IPS DF 19.7 (cell line): ENCODE measurements around the gene METTL26.
"Not testable (repeated sequence)": the region's sequence is repeated elsewhere in the genome, so short reads cannot be mapped to it uniquely, and the experiment has no call there.

Experiments
- DNase-seq: peaks from one replicate; pipeline ENCODE4 v3.0.0-alpha.2; 2013; ENCODE audit warnings: low read depth, low spot score

Gene METTL26

DNA sequence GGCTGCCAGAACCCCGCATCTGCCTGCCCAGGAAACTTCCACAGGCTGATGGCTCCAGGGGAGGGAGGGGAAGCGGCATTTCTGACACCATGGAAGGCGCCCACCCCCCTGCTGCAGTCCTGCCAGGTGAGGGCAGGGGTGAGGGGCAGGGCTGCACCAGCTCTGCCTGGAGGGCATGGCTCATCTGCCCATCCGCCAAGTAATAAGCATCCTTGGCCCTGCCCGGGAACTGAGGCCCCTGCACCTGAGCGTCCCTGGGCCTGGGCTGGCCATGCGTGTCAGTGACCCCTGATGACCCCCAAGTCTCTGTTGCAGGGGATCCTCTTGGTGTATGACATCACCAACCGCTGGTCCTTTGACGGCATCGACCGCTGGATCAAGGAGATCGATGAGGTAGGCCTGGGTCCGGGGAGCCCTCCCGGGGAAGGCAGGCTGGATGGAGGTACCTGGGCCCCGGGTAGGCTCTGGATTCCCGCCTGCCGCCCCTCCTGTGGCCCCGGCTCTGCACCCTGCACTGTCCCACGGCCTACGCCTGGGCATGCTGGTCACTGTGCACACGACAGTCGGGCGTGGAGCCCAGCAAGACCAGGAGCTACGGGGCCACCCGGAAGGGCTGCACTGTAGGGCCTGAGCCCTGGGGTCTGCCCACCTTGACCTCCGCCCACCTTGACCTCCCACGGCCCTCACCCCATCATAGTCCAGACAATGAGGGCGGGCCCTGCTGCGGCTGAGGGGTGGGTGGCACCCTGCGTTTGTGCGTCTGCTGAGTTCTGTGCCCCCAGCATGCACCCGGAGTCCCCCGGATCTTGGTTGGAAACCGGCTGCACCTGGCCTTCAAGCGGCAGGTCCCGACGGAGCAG is 10.8 kb downstream of the METTL26 start:
- no peak for DNase-seq

GRCh38 chr16:624526-625070 is 11.5 kb downstream of the METTL26 start:
- DNase-seq: no peak

DNA sequence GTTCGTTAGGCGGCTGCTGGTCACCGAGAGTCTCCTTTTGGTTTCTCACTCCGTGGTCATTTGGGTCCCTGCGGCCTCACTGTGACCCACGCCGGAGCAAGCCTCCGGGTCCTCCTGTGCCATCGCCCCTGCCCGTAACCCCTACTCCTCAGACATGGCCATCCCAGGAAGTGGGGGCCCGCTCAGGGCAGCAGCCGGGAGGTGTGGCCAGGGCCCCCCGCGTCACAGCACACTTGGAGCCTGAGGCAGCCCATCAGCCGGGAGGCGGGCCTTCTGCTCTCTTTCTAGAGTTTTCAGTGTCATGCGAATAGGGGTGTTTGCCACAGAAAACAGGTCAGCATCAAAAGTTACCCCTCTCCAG is 13.2 kb downstream of the METTL26 start:
- no peak for DNase-seq

DNA sequence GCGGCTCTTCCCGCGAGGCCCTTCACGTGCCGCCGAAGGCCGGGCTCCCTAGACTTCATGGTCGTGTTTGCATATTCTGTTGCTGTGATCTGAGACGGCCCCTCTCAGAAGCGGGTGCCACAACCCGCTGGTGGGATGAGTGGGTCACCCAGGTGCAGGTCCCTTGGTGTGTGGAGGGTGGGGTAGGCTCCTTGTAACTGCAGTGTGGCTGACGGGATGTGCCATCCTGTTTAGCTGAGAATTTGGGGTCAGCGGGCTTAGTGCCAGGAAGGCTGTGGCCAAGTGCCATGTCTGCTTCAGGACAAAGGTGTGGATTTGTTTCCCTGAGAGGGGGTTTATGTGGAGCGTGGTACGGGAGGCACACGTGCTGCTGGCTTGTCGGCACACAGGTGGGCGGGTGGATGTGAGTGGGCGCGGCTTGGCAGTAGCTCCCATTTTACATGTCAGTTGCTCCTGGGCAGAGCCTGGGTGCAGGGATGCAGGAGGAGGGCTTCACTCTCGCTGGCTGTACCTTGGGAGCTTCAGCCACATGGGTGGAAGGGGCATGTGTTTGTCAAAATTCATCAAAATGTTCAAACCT is 14.5 kb downstream of the METTL26 start:
- no peak for DNase-seq

- DNase-seq: no peak
Measured at GRCh38 chr16:620700-621525, 15.2 kb downstream of the METTL26 start.

GRCh38 chr16:619476-620100 is 16.5 kb downstream of the METTL26 start:
- DNase-seq: no peak

DNA sequence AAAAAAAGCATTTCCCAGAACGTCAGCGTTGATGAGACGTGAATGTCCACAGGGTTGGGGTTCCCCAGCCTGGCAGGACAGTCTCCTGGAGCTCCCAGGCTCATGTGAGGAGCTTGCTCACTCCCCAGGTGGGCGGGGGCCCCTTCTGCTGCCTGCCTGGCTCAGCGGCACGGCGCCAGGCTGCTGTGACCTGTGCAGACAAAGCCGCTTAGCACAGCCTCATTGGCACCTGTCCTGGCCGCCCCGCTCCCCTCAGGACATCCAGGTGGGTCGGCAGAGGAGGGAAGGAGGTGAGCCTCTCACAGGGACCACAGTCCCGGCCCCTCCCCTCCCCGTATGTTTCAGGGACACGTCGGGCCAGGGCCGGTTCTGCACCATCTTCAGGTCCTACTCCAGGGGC is 18.2 kb downstream of the METTL26 start:
- DNase-seq: no peak

DNA sequence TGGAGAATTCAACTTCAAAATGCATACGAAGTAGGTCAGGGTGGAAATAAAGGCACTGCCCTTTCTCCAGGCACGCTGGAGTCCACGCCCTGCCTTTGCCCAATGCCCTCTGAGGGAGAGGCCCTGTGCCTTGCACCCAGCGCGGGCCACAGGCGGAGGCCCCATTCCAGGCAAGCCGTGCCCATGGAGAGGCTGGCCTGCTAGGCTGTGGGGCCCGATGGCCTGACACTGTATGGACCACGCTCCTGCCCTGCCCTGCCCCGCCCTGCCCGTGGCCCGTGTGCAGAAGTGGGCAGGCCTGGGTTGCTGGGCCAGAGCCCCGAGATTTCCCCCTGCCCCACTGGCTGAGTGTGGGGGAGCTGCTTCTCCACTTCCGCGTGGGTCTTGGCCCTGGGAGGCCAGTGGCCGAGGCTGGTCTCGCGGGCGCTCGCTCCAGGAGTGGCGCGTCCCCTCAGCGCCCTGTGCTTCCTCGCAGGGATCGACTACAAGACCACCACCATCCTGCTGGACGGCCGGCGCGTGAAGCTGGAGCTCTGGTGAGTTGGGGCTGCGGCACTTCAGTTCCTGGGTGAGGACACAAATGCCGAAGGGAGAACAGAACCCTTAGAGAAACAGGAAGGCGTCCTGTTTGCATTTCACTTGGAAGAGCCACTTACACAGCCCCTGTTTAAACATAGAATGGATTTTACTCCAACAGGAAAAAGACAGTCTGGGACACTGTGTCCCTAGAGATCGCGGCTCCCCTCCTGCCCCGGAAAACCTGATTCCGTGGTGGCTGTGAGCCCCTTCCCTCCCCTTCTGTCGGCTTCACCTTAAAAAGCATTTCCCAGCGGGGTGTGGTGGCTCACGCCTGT is 19.1 kb downstream of the METTL26 start:
- DNase-seq: no peak

GRCh38 chr16:615122-615521 is 21.0 kb downstream of the METTL26 start:
- no peak for DNase-seq

- DNase-seq: no peak
Measured at GRCh38 chr16:610513-611381, 25.4 kb downstream of the METTL26 start.

DNA sequence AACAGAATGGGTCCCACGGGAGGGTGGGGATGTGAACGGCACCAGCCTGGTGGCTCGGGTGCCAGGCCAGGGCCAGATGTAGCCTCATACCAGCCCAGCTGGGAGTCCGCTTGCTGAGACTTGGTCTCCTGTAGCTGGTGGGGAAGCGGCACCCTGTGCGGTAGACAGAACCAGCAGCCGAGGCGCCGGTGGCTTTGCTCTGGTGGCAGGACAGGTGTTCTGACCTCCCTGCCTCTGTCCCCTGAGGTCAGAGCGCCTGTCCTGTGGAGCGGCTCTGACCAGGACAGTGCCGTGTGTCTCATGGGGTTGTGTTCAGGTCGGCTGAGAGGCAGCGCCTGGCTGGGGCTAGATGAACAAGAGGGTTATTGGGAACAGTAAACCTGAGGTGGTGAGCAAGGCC is 26.1 kb downstream of the METTL26 start:
- DNase-seq: no peak

DNA sequence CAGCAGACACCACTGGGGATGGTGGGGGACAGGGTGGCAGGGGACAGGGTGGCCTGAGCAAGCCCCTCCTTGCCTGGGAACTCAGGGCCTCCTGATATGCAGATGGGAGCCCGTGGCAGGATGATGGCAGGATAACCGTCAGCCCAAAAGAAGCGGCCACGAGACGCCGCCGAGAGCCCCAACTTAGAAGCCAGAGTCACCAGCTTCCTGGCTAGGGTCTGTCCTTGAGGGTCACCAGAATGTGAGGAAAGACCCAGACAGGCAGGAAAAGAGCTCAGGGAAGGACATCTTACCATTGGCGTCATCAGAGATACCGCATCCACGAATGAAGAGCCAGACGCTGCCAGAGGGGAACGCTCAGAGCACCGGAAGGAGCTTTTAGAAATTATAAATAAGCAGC is 26.8 kb downstream of the METTL26 start:
- DNase-seq: no peak

DNA sequence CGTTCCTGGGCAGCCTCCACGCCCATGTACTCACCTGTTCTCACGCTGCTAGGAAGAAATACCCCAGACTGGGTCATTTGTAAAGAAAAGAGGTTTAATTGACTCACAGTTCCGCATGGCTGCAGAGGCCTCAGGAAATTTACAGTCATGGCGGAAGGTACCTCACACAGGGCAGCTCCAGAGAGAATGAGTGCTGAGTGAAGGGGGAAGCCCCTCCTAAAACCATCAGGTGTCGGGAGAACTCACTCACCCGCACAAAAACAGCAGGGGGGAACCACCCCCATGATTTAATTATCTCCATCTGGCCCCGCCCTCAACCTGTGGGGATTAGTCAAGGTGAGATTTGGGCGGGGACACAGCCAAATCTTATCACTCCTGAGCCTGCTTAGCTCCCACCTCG is 28.1 kb downstream of the METTL26 start:
- DNase-seq: no peak

DNA sequence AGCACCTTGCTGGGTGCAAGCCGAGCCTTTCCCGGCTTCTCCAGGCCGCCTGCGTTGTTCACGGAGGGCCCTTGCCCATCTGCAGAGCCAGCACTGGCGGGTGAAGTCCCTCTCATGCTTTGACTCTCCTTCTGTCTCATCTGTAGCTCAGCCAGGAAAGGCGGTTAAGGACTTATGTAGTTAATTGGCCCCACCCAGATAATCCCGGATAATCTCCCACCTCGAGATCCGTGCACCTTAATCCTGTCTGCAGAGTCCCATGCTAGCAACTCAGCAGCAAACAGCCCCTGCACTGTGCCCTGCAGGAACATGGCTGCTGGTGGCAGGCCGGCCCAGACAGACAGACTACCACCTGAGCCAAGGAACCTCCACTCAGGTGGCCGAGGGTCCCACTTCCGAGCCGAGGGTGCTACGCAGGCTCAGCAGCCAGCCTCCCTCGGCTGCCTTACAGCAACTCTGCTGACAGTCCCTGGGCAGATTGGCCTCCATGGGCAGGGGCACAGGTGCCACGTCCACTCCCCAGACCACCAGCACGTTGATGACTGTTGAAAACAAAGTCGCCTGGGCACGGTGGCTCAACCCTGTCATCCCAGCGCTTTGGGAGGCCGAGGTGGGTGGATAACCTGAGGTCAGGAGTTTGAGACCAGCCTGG is 29.3 kb downstream of the METTL26 start:
- no peak for DNase-seq

DNA sequence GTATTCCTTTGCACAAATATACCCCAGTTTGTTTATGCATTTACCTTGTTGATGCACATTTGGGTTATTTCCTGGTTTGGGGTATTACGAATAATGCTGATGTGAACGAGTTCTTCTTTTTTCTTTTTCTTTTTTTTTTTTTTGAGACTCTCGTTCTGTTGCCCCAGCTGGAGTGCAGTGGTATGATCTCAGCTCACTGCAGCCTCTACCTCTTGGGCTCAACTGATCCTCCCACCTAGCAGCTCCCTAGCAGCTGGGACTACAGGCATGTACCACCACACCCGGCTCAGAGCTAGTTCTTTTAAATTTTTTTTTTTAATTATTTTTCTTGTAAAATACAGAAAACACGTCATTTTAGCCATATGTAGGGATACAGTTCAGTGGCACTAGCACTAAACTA is 32.2 kb downstream of the METTL26 start:
- no peak for DNase-seq

DNA sequence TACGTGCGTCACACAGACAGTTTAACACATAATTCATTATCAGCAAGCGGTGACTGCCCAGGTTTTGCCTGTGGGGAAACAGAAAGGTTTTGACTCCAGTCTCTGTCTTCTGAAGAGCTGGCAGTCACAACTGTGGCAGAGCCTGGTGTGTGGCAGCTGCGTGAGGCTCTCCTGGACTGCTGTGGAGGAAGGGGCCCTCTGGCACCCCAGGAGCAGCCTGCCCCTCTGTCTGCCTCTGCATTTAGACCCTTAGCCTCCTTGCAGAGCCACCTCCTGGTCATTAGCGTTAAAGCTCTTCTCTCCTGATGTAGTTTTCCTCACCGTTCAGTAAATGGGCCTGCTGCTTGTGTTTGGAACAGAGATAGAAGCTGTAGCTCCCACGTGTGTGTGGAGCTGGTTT is 35.3 kb downstream of the METTL26 start:
- DNase-seq: no peak

GRCh38 chr16:598823-599739 is 37.0 kb downstream of the METTL26 start:
- DNase-seq: no peak

GRCh38 chr16:597655-598054 is 38.5 kb downstream of the METTL26 start:
- not testable (repeated sequence) for DNase-seq
